Uterus (tissue), 4 donors: Measurements from ENCODE around the gene DDX55. TPM values are rescaled to one million over a fixed set of nuclear protein-coding genes. Genes with fewer than 3 reads are reported as not detected.

ENCODE experiments used
- DNase-seq, 2 donors: peaks; one replicate each; pipeline ENCODE4 v3.0.0-alpha.2; 2019 to 2020
- H3K27ac ChIP-seq, 2 donors: fragments of 200-600 bp; sonication (generic); 1 replicate in 1 of 2; 2 replicates in 1 of 2; pipeline ENCODE4 v1.5.1; 2016 to 2018
- H3K27me3 ChIP-seq, 2 donors: fragments of 200-600 bp; sonication (generic); one replicate each; pipeline ENCODE4 v1.5.1; 2018 to 2019; ENCODE audit warnings: control low read depth in 1 of 2
- H3K36me3 ChIP-seq, 2 donors: fragments of 200-600 bp; sonication (generic); one replicate each; pipeline ENCODE4 v1.5.1; 2019; ENCODE audit warnings: control low read depth in 1 of 2
- H3K4me1 ChIP-seq, 2 donors: fragments of 200-600 bp; sonication (generic); one replicate each; pipeline ENCODE4 v1.5.1; 2018 to 2019; ENCODE audit warnings: control low read depth in 1 of 2
- H3K4me3 ChIP-seq, 2 donors: fragments of 200-600 bp; sonication (generic); 1 replicate in 1 of 2; 2 replicates in 1 of 2; pipeline ENCODE4 v1.5.1; 2018 to 2019; ENCODE audit warnings: mild to moderate bottlenecking in 1 of 2
- H3K9me3 ChIP-seq, 2 donors: fragments of 200-600 bp; sonication (generic); one replicate each; pipeline ENCODE4 v1.5.1; 2019; ENCODE audit warnings: control low read depth in 1 of 2
- POLR2A ChIP-seq, 2 donors: fragments of 450-650 bp; IDR thresholded peaks; one replicate each; pipeline ENCODE4 v1.6.1; 2016; ENCODE audit warnings: antibody characterized with exemption in 2 of 2, mild to moderate bottlenecking in 1 of 2, moderate library complexity in 1 of 2
- intact Hi-C: fragments of 100-400 bp; cut with DNase I; formaldehyde crosslinking; loops from one replicate; pipeline ENCODE4 v1.15.1; 2023; ENCODE audit warnings: low total_unique reads
- total RNA-seq, 4 donors: library from RNA; depleted of rRNA in 3 of 4; stranded (reverse); fragments of >200 nt in 3 of 4; gene quantifications; one replicate each; pipeline versions ENCODE4 v1.1.0 to v1.2.4, GENCODE V29; 2014 to 2023
- TF ChIP-seq, protein P1 (sequence below), 4 experiments: fragments of 200-600 bp in 2 of 4; fragments of 450-650 bp in 2 of 4; sonication (generic) in 2 of 4; IDR thresholded peaks; one replicate each; pipeline ENCODE4 v1.5.1; 2016 to 2019; ENCODE audit warnings: antibody characterized with exemption in 4 of 4, mild to moderate bottlenecking in 2 of 4, moderate library complexity in 1 of 4
- donor health status: DM: yes; HTN: yes; CAD: no.

DDX55 gene
- total RNA-seq, 4 donors from 2014 or later, result 5.9 to 42.0 (median 23.9) TPM

DNA sequence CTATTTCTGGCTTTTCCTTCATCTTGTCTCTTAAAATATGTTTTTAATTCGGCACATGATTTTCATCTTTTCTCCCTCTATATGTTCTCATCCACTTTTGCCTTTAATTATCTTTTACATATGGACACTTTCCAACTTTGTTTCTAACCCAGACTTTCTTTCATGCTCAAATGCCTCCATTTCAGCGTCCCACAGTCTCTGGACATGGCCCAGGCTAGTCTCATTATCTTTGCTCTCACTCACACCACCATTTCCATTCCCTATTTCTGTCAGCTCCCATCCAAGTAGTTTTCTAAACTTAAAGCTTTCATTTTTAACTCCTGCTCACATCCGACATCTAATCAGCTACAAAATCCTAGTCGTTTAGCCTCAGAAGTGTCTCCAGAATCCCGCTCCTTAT is 46.5 kb downstream of the DDX55 start:
- H3K36me3 ChIP-seq, result no peaks in the 10 kb centered on the region
- H3K4me3 ChIP-seq, result no peak overlapping the region
- no peak for DNase-seq
- intact Hi-C loops, result no loop called here
- H3K9me3 ChIP-seq, result no peaks in the 10 kb centered on the region
- TF ChIP-seq, protein P1, sequence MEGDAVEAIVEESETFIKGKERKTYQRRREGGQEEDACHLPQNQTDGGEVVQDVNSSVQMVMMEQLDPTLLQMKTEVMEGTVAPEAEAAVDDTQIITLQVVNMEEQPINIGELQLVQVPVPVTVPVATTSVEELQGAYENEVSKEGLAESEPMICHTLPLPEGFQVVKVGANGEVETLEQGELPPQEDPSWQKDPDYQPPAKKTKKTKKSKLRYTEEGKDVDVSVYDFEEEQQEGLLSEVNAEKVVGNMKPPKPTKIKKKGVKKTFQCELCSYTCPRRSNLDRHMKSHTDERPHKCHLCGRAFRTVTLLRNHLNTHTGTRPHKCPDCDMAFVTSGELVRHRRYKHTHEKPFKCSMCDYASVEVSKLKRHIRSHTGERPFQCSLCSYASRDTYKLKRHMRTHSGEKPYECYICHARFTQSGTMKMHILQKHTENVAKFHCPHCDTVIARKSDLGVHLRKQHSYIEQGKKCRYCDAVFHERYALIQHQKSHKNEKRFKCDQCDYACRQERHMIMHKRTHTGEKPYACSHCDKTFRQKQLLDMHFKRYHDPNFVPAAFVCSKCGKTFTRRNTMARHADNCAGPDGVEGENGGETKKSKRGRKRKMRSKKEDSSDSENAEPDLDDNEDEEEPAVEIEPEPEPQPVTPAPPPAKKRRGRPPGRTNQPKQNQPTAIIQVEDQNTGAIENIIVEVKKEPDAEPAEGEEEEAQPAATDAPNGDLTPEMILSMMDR (IDR thresholded peaks at IDR 0.05), result no peak
- TF ChIP-seq POLR2A (IDR thresholded peaks at IDR 0.05), result no peak
- no peaks in the 10 kb centered on the region for H3K27me3 ChIP-seq
- H3K4me1 ChIP-seq, result no peaks in the 10 kb centered on the region
- H3K27ac ChIP-seq, result no peak overlapping the region

DNA sequence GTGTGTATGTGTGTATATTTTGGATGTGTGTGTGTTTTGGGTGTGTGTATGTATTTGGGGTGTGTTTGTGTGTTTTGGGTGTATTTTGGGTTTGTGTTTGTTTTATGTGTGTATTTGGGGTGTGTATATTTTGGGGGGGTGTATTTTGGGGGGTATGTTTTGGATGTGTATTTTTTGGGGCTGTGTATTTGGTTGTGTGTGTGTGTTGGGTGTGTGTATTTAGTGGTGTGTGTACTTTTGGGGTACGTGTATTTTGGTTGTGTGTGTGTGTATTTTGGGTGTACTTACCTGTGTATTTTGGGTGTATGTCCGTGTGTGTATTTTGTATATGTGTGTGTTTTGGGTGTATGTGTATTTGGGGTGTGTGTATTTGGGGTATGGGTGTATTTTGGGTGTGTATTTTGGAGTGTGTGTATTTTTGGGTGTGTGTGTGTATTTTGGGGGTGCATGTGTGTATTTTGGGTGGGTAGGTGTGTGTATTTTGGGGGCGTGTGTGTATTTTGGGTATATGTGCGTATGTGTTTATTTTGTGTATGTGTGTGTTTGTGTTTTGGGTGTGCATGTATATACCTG is 52.3 kb downstream of the DDX55 start:
- H3K27ac ChIP-seq, result no peak overlapping the region
- no peaks in the 10 kb centered on the region for H3K27me3 ChIP-seq
- H3K4me3 ChIP-seq, result no peak overlapping the region
- intact Hi-C loops, result no loop called here
- no peaks in the 10 kb centered on the region for H3K4me1 ChIP-seq
- TF ChIP-seq, protein P1 (IDR thresholded peaks at IDR 0.05), result no peak
- TF ChIP-seq POLR2A (IDR thresholded peaks at IDR 0.05), result no peak
- DNase-seq, result no peak
- no peaks in the 10 kb centered on the region for H3K36me3 ChIP-seq
- no peaks in the 10 kb centered on the region for H3K9me3 ChIP-seq

GRCh38 chr12:123655420-123655819 is 53.5 kb downstream of the DDX55 start:
- intact Hi-C loops, result no loop called here
- no peak for DNase-seq
- Histone ChIP-seq H3K27me3 (no peaks in the 10 kb centered on the region), H3K36me3 (no peaks in the 10 kb centered on the region), H3K9me3 (no peaks in the 10 kb centered on the region), H3K4me1 (no peaks in the 10 kb centered on the region), H3K4me3 (no peak overlapping the region), H3K27ac (no peak overlapping the region)
- TF ChIP-seq, protein P1 (IDR thresholded peaks at IDR 0.05), result no peak
- TF ChIP-seq POLR2A (IDR thresholded peaks at IDR 0.05), result no peak

GRCh38 chr12:123656392-123656791 is 54.5 kb downstream of the DDX55 start:
- TF ChIP-seq, protein P1 (IDR thresholded peaks at IDR 0.05), result no peak
- TF ChIP-seq POLR2A (IDR thresholded peaks at IDR 0.05), result no peak
- H3K27ac ChIP-seq, result no peak overlapping the region
- no peaks in the 10 kb centered on the region for H3K9me3 ChIP-seq
- intact Hi-C loops, result no loop called here
- H3K27me3 ChIP-seq, result no peaks in the 10 kb centered on the region
- DNase-seq, result no peak
- H3K36me3 ChIP-seq, result no peaks in the 10 kb centered on the region
- no peaks in the 10 kb centered on the region for H3K4me1 ChIP-seq
- no peak overlapping the region for H3K4me3 ChIP-seq

- no peak overlapping the region for H3K4me3 ChIP-seq
- H3K9me3 ChIP-seq, result no peaks in the 10 kb centered on the region
- TF ChIP-seq, protein P1 (IDR thresholded peaks at IDR 0.05), result no peak
- no peak for TF ChIP-seq POLR2A (IDR thresholded peaks at IDR 0.05)
- H3K36me3 ChIP-seq, result no peaks in the 10 kb centered on the region
- DNase-seq, result no peak
- H3K27me3 ChIP-seq, result no peaks in the 10 kb centered on the region
- H3K27ac ChIP-seq, result no peak overlapping the region
- no peaks in the 10 kb centered on the region for H3K4me1 ChIP-seq
- intact Hi-C loops, result no loop called here
Observed at GRCh38 chr12:123657211-123657610, 55.3 kb downstream of the DDX55 start.
